HG03558 (cell line): ENCODE measurements around the gene LRIG1.

Experiments used
- ATAC-seq: cut with Tn5 transposase; IDR thresholded peaks from one replicate; pipeline ENCODE4 v1.9.1; 2021; ENCODE audit warnings: moderate number of reproducible peaks; ENCODE audit not compliant: unreplicated experiment; ENCODE audit errors: extremely low read depth

Gene LRIG1

DNA sequence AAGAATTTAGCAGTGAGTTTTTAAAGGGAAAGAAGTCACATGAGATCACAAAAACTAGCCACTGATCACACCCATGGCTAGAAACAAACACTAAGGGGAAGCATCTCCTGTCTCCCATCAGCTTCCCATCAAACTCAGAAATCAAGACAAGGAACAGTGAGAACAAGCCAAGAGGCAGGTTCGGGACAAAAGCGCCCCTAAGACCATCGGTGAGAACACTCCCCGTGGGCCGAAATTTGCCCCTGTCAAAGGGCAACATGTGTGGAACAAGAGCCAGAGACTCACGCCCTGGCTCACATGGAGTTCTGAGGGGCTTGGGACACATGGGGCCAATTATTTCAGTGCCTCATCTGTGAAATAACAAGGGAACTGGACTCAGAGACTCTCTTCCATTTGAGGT is 49.1 kb downstream of the LRIG1 start:
- no peak for ATAC-seq

DNA sequence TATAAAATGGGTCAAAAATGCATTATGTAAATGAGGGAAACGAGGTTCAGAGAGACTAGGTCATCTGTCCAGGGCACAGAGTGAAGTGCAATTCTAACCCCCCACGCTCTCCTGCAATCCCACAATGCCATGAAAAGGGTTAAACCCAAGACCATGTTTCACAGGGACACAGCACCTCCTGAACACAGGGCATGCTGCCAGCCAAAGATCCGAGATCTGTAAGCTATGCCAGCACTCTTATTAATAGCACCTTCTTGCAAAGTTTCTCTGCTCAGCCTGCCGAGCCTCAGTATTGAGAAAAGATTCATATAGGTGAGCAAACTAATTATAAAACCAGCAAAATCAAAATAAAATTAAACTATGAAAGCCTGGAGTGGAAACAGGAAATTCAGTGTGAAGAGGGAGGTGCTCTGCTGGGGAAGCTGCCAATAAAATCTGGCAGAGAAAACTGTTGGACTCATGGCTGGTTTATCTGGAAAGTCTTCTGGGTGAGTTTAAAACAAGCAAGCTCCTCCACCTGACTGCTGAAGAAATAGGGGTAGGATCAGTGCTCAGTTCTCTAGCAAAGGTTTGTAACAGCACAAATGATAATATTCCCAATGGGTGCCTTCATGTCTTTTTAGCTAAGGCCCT is 50.3 kb downstream of the LRIG1 start:
- no peak for ATAC-seq

DNA sequence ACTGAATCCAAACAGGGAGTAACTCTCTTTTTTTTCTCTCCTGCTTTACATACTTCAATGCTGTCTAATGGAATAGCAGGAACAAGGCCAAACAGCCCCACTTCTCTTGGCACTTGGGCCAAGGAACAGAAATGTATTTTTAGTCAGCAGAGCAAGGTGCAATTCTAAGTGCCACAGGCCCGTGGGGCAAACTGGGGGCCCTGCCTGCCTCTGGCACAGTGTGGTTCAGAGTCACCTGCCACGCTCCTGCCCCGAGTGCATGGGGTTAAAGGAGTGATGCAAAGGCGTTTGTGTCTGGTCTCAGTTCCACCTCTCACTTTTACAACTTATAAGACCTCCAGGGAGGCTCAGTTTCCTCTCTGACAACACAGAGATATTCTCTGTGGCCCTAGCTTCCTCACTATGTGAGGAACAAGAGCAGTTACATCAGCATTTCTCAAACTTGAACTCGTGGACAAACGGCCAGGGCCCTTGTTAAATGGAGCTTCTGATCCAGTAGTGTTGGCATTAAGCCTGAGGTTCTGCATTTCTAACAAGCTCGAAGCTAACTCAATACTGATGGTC is 51.3 kb downstream of the LRIG1 start:
- ATAC-seq: no peak

DNA sequence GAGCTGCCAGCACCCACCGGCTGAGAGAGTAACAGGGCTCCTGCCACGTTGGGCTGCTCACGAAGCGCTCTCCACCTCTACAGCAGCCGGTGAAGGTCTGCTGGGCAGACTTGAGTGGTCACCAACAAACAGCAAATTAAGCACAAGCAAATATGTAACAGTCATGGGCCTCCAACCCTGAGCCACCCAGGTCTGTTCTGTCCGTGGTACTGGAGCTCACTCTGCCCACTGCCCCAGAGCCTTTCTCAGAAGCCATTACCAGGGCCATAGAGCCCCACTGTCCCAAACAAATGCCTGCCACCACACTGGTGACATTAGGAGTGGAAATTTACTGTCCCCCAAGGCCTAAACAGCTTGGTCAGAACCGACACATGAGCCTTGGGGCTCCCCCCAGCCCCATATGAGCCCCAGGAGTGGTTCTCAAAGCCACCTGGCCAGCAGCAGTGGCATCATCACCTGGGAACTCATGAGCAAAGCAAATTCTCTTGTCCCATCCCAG is 56.6 kb downstream of the LRIG1 start:
- ATAC-seq: no peak

DNA sequence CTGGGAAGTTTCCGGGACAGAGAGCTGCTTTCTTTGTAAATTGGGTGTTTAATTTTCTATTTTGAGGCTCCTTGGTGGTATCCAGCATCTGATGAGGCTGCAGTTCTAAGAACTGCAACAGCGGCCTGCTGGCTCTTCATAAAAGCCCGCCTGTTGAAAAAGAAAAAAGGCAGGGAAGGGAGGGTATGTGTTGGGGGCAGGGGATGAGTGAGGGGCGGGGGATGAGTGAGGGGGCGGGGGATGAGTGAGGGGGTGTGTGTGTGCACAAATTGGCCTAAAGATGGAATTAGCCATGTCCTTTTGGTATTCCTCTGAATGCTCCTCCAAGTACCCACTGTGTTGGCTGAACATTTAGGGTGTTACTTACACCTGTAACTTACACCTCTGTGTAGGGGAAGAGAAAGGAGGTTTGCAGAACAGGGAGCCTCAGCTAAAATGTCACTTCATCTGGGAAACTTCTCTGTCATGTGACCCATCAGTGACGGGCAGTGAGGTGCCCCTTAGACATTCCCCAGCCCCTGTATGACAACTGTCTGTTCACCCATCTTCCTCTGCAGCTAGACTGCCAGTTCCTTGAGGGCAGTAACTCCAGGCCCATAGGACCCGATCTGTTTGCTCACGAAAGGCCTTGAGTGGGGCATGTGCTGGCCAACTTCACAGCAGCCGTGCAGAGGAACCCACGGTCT is 57.6 kb downstream of the LRIG1 start:
- ATAC-seq: no peak

DNA sequence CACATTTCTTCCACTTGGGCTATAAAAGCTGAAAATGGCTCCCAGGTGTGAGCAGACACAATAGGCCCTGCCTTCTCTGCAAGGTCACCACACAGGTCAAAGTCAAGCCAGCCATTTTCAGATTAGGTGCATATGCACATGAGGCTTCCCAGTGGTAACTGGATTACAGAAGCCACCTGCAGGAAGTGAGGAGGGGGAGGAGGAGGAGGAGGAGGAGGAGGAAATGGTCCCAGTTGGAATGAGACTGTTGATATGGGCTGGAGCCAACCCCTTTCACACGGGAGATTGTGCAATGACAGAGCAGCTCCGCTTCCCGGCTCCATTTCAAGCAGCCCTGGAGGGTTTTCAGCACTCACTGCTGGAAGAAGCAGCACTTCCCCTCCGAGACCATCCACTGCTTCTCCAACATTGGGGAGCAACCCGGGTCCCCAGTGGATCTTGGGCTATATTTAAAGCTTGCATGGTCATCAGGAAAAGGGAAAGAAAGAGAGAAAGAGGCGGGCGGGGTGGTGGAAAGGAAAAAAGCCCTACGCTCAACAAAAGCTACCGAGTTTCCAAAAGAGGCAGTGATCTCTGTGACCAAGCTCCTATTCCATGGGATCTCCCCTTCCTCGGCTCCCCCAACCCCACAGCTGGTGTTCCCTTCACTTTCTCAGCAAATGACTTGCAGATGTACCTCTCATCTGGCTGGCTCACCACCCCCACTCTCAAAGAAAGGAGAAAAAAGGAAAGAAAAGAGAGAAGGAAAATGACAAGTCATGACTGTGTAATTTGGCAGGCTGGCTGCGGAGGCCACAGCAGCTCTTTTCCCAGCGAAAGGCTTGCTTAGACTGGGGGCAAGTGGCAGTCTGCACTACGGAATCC is 58.3 kb downstream of the LRIG1 start:
- ATAC-seq: no peak

DNA sequence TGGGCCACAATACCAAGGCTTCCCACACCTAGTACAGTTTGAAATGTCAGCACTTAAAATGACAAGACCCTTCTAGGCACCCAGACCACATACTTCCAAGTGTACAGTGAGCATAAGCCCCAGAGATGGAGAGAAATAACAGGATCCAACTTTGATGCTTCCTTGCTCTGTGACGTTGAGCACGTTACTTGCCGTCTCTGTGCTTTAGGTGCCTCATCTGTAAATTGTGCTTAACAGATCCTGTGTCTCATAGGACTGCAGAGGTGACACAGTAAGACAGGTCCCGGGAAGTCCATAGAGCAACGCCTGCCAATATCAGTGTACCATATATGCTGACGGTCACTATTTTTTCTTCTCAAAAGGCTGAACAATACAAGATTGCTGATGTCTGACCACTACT is 59.1 kb downstream of the LRIG1 start:
- no peak for ATAC-seq

DNA sequence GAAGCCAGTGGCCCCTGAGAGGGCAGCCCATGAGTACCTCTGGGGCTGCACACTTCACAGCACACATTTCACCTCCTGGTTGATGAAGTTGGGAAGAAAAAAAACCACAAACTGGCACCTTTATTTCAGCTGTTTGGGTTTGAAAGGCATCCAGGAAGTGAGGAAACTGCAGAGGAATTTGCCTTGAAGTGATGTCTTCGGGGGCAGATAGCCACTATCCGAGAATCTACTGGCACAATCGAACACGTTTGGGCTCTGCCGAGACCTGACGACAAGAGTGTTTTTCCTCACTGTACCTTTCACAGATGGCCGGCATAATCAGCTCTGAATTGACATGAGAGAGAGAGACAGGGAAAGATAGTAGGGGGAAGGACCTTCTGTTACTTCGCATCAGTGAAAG is 59.7 kb downstream of the LRIG1 start:
- no peak for ATAC-seq

DNA sequence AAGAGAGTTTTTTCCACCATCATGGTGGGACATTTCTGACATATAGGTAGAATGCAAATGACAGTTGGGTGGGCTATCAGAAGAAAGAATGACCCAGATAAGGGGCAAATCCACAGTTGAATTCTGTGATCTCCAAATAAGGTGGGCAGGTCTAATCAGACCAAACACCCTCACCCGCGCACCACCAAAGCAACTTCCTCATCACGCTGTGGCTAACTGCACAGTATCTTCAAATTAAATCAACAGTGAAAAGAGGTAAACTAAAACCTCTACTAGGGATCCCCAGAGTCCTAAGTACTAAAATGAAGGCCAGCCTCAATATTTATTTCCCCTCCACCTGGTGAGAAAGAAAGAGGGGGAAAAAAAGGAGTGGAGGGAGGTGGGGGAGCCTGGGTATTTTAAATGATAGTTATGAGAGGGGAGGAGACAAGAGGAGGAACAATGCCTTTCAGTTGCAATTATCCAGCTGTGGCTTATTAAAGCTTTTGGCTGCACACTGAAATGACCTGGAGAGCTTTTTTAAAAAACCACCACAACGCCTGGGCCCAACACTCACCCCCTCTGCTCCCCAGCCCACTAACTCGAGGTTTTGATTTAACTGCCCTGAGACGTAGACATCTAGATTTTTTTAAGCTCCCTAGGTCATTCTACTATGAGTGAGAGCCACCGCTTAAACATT is 61.0 kb downstream of the LRIG1 start:
- ATAC-seq: no peak

DNA sequence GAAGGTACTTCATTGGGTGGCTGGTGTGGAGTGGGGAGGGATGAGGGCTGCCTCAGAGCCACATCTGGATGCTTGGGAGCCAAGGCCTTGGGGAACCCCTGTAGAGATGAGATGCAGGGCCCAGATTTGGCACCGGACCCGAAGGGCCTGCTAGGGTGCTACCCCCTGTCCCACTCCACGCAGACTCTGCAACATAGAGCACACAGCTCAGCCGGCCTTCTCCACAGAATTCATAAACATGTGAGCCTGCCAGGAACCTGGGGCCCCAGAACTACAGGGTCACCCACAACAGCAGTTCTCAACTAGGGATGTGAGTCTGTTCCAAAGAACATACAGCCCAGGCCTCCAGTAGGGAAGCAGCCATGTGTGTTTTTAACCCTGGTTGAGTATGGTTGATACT is 62.8 kb downstream of the LRIG1 start:
- no peak for ATAC-seq

DNA sequence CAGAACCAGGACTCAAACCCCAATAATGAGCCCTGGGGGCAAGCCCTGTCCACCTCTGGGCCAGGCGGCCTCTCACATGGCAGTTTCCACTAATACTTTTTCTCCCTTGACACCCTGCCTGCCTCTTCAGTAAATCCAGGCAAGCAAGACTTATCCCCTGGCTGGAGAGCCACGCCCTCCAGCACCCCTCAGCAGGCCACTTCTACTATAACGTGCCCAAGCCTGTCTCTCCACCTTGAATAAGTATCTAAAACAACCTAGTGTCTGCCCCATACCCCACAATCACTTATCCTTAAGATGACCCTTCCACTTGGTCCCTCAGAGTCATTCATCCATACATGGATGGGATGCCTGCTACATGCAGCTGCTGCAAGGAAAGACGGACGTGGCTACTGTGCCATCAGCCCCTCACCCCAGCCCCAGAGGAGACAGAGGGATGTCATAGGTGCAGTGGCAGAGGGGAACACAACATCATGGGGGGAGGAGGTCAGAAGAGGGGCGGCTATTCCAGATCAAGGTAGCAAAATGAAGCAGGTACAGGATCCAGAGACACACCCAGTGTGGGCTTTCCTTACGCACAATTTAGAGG is 63.4 kb downstream of the LRIG1 start:
- ATAC-seq: no peak

DNA sequence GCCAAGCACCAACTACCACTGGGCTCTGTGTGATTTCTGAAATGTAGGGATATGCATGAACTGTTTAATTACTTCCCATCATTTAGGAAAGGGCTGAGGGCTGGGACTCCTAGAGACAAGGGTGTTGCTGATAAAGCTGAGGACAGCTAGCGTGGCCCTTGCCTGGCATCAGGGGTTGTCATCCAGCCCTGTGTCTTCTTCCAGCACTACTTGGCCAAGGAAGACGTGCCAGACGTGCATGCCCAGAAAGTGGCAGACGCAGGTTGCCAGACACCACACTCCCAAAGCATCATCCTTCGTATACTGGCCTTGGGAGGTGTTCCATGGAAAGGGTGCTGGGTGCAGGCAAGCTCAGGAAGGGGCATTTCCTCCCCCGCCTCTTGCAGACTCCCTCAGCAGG is 64.8 kb downstream of the LRIG1 start:
- ATAC-seq: no peak

DNA sequence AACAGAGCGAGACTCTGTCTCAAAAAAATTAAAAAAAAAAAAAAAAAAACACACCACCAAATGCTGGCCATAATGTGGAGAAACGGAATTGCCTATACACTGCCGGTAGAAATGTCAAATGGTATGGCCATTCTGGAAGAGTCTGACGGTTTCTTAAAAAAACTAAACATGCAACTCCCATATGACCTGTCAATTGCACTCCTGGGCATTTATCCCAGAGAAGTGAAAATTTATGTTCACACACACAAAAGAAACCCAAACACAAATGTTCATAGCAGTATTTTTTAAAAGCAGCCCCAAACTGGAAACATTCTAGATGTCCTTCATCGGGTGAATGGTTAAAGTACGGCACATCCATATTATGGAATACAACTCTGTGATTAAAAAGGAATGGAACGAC is 66.1 kb downstream of the LRIG1 start:
- ATAC-seq: no peak

DNA sequence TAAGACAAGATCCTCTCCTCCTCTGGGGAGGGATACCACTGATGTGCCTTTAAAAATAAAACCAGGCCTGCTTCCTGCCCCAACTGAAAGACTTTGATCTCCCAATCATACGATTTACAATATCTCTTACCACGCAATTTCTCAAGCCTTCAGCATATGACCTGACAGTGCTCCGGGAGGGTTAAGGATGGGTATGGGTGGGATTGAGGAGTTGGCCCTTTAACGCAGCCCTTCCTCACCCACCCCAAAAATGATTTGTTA is 67.4 kb downstream of the LRIG1 start:
- ATAC-seq: no peak

DNA sequence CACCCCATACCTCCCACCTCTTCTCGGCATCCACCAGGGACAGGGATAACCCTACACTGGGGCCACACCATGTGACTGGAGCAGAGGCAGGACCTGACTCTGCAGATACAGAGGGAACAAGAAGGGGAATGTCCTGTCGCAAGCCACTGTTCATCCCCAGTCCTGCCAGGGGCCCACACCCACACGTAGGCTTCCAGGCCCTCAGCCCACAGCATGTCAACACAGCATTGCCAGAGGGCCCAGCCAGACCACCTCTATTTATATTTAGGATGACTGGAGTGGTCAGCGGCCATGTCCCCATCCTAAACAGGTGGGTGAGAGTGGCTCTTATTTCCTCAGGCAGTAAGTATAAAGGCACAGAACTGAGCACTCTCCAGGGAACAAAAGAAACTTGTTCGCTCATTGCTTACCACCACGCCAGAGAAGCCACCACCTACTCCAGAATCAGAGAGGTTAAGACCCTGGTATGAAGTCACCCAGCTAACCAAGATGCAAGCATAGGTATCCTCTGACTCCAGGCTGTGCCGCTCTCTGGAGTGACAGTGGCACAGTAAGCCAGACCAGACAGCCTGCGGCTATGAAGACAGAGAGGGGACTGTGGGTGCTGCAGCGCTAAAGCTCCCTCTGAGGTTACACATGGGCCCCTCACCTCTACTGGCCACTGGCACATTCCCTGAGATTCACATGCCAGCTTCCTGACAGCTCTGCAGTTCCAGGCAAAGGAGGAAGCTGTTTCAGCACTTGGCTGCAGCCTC is 67.9 kb downstream of the LRIG1 start:
- ATAC-seq: no peak

DNA sequence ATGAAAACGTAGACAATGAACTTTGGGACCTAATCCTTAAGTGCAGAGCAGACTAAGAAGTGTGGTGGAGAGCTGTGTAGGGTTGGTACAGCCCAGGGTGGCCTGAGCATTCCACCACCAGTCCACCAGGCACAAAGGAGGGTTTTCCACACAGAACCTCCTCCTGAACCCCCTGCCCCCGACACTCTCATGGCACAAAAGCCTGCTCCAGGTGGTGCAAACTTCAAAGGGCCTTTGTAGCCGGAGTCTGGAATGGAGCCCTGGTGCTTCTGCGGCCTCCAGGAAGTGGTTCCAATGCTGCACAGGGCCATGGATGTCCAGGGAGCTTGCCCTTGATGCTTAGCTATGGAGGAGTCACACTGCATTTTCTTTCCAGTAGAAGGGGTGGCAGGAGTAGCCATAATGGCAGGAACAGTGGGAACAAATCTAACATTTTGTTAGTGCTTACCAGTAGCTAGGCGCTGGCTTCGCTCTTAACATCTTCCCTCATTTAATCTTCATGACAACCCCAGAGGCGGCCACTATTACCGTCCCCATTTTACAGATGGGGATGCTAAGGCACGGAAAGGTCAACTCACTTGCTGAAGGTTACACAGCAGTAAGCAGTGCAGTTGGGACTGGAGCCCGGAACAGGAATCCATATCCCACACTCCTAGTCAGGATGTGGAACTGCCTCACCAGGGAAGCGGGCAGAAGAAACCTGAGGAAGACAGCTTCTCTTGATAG is 68.6 kb downstream of the LRIG1 start:
- ATAC-seq: no peak

DNA sequence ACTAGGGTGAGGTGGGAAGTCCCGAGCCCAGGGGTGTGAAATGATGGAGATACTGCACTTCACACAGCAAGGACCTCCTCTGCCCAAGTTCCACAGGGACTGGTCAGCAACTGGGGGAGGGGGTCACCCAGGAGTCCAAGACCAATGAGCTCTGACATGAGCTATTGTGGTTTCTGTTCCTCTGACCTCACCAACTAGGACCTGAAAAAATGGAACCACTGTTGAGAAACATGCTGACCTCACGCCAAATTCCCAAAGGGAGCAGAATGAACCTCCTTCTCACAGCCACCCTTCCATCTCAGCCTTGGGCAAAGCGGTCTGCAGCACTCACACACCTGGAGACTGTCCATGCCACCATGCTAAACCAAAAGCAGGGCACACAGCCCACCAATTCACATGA is 69.3 kb downstream of the LRIG1 start:
- no peak for ATAC-seq

DNA sequence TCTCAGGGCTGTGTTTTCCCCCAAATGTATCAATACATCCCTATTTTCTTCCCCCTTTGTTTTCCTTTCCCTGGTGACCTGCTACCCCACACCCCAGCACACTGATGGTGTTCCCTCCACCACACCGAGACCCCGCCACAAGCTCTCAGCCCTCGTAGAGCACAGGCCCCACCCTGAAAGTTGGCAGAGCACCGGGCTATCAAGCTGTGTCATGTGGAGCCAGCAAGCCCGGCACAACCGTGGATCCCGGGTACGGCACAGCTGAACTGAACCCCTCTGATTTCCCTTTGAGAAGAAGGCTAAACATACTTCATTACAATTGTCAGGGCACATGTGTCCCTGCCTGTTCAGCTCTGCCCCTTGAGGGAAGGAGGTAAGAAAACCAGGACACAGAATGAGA is 69.9 kb downstream of the LRIG1 start:
- no peak for ATAC-seq

DNA sequence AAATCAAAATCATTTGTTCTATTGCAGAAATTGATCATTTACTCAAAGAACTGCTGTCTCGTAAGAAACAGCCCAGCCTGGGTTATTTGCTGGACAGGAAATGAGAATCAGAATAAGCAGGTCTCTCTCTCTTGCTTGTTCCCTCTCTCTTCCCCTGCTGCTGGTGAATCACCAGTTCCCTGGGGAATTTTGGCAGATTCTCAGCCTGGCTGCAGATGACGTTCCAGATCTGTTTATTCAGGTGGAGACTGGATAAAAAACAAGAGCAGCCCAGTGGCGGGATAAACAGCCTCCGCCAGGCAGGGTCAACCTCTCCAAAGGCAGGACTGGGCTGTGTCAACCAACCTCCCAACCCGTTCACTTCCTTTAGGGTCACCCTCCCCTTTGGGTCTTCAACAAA is 72.1 kb downstream of the LRIG1 start:
- ATAC-seq: no peak
